Right atrium auricular region (tissue), 2 donors: ENCODE results near the gene TTC28. TPM values are rescaled to one million over a fixed set of nuclear protein-coding genes. Genes with fewer than 3 reads are reported as not detected.

Experiments used
- DNase-seq: peaks from one replicate; pipeline ENCODE4 v3.0.0-alpha.2; 2019; ENCODE audit warnings: low spot score
- H3K27ac ChIP-seq, 2 donors: fragments of 200-600 bp; sonication (generic); 1 replicate in 1 of 2; 2 replicates in 1 of 2; pipeline ENCODE4 v1.5.1; 2016 to 2019
- H3K27me3 ChIP-seq, 2 donors: fragments of 200-600 bp; sonication (generic); one replicate each; pipeline versions ENCODE4 v1.5.1 to v1.6.0; 2017 to 2019
- H3K36me3 ChIP-seq: fragments of 200-600 bp; sonication (generic); one replicate; pipeline ENCODE4 v1.5.1; 2016
- H3K4me1 ChIP-seq, 2 donors: fragments of 200-600 bp; sonication (generic); one replicate each; pipeline versions ENCODE4 v1.5.1 to v1.6.0; 2017 to 2019
- H3K4me3 ChIP-seq, 2 donors: fragments of 200-600 bp; sonication (generic); 1 replicate in 1 of 2; 2 replicates in 1 of 2; pipeline ENCODE4 v1.5.1; 2017 to 2019; ENCODE audit warnings: mild to moderate bottlenecking in 1 of 2, moderate library complexity in 1 of 2
- H3K9me3 ChIP-seq, 2 donors: fragments of 200-600 bp; sonication (generic); one replicate each; pipeline ENCODE4 v1.5.1; 2019
- total RNA-seq, 2 donors: library from RNA; depleted of rRNA; stranded (reverse); fragments of >200 nt; gene quantifications; one replicate each; pipeline ENCODE4 v1.1.0, GENCODE V29; 2016
- TF ChIP-seq, protein P1 (sequence below), 2 donors: fragments of 200-600 bp; sonication (generic); IDR thresholded peaks; one replicate each; pipeline ENCODE4 v1.5.1; 2019; ENCODE audit warnings: antibody characterized with exemption in 2 of 2

Gene TTC28
- total RNA-seq, 2 donors from 2014 or later, result 22.1 to 22.3 TPM

DNA sequence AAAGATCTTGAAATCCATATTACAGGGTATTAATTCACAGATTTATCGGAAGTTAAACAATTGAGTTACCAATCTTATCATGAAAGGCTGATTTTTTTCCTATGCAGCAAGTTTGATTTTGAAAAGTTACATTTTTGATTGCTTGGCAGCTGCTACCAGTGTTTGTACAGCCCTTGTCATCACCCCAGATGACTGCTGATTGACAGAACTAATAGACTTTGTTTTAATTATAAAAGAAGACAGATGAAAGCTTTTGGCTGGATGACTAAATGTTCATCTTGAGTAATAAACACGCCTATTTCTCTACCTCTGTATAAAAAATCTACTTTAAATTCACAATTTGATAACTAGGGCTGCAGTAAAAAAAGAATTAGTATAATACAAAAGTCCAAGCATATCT, 259.7 kb downstream of the TTC28 start:
- no peaks in the 10 kb centered on the region for H3K27me3 ChIP-seq
- TF ChIP-seq, protein P1, sequence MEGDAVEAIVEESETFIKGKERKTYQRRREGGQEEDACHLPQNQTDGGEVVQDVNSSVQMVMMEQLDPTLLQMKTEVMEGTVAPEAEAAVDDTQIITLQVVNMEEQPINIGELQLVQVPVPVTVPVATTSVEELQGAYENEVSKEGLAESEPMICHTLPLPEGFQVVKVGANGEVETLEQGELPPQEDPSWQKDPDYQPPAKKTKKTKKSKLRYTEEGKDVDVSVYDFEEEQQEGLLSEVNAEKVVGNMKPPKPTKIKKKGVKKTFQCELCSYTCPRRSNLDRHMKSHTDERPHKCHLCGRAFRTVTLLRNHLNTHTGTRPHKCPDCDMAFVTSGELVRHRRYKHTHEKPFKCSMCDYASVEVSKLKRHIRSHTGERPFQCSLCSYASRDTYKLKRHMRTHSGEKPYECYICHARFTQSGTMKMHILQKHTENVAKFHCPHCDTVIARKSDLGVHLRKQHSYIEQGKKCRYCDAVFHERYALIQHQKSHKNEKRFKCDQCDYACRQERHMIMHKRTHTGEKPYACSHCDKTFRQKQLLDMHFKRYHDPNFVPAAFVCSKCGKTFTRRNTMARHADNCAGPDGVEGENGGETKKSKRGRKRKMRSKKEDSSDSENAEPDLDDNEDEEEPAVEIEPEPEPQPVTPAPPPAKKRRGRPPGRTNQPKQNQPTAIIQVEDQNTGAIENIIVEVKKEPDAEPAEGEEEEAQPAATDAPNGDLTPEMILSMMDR (IDR thresholded peaks at IDR 0.05), result no peak
- no peak for DNase-seq
- H3K27ac ChIP-seq, result no peak overlapping the region
- no peaks in the 10 kb centered on the region for H3K36me3 ChIP-seq
- no peak overlapping the region for H3K4me3 ChIP-seq
- H3K9me3 ChIP-seq, result no peaks in the 10 kb centered on the region
- no peaks in the 10 kb centered on the region for H3K4me1 ChIP-seq

DNA sequence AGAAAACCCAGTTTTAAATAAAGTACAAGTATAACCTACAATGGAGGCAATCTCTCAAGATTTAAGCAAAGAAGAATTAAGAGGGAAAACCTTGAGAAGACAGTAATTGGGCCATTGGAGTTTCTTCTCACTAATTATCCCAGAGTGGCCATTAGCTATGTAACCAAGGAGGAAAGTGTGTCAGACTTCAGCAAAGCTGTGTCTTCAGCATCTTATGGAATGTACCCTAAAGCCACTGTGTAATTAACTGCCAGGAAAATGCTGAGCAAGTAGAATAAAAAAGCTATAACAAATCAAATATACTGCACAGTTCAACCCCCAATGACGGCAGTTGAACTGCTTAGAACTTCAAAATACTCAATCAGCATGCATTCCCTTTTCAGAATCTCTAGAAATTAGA, 261.6 kb downstream of the TTC28 start:
- no peak overlapping the region for H3K27ac ChIP-seq
- H3K4me1 ChIP-seq, result peaks cover 0 to 12% of the 10 kb centered on the region in 2 donors
- no peak overlapping the region for H3K4me3 ChIP-seq
- H3K36me3 ChIP-seq, result no peaks in the 10 kb centered on the region
- H3K27me3 ChIP-seq, result no peaks in the 10 kb centered on the region
- H3K9me3 ChIP-seq, result no peaks in the 10 kb centered on the region
- TF ChIP-seq, protein P1 (IDR thresholded peaks at IDR 0.05), result no peak
- no peak for DNase-seq

DNA sequence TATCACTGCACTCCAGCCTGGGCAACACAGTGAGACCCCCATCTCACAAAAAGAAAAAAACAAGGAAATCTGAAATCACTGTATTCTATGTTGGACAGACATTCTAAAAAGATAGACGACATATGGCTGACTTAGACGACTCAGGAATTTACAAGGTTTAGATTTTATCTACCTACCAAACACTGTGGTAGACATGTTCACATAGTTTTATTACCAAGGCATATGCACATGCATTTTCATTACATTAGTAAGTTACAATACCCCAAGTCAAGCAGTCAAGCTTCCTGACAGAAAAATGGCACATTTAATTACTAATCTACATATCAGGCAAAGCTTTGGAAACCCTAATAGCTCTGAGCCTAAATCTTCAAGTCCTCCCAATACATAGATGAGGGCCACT, 262.2 kb downstream of the TTC28 start:
- H3K27me3 ChIP-seq, result no peaks in the 10 kb centered on the region
- no peaks in the 10 kb centered on the region for H3K9me3 ChIP-seq
- H3K4me3 ChIP-seq, result no peak overlapping the region
- H3K4me1 ChIP-seq, result peaks cover 0 to 12% of the 10 kb centered on the region in 2 donors
- H3K27ac ChIP-seq, result no peak overlapping the region
- DNase-seq, result no peak
- H3K36me3 ChIP-seq, result no peaks in the 10 kb centered on the region
- TF ChIP-seq, protein P1 (IDR thresholded peaks at IDR 0.05), result no peak

DNA sequence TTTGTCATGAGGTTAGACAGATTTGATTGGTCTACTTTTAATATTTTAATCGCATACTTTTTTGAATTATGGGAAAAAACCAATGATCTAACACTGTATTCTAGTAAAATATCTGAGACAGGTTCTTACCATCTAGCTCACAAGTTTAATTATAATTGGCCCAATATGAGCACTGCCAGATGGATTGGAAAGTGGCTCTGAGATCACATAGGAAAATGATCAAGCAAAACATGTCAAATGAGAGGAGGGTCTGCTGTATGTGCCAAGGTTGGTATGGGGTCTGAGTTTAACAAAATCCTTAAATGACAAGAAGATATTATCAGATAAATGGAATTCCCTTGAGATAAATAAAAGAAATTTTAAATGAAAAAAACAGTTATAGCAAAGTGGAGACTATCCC, 264.7 kb downstream of the TTC28 start:
- no peak overlapping the region for H3K27ac ChIP-seq
- H3K4me1 ChIP-seq, result peaks cover 0 to 19% of the 10 kb centered on the region in 2 donors
- DNase-seq, result no peak
- H3K4me3 ChIP-seq, result no peak overlapping the region
- no peaks in the 10 kb centered on the region for H3K9me3 ChIP-seq
- TF ChIP-seq, protein P1 (IDR thresholded peaks at IDR 0.05), result no peak
- H3K27me3 ChIP-seq, result no peaks in the 10 kb centered on the region
- no peaks in the 10 kb centered on the region for H3K36me3 ChIP-seq

DNA sequence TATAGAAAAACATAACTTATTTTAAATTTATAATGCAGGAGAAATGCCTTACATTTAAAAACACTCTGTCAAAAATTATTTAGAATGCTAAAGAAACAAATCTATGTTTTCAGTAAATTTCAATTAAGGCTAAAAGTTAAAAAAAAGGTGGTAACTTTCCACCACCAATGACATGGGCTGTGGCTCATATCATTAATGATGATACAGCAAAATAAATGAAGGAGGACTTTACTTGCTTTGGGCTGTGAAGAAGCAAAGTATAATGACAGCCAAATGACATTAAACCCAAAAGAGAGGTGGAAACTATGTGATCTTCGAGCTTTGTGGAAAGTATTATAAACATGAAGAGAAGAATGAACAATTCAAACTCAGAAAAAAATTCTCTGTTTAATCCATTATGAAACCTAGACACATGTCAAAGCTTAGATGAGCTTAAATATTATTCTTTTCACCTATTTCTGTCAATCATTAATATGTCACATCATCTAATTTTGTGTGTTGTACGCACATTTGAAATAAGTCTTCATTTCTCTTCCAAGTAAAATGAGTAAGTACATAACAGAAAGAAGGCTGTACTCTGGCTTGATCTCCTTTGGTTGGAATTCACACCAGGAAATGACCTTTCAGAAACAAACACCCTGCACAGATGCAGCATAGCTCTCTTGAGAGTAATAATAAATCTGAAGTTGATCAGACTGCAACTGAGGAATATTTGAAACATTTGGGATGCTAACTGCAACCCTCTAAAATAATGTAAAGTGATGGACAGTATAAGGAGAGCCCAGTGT, 265.8 kb downstream of the TTC28 start:
- no peak overlapping the region for H3K4me3 ChIP-seq
- no peaks in the 10 kb centered on the region for H3K36me3 ChIP-seq
- TF ChIP-seq, protein P1 (IDR thresholded peaks at IDR 0.05), result no peak
- H3K27ac ChIP-seq, result no peak overlapping the region
- no peaks in the 10 kb centered on the region for H3K9me3 ChIP-seq
- peaks cover 0 to 21% of the 10 kb centered on the region in 2 donors for H3K4me1 ChIP-seq
- H3K27me3 ChIP-seq, result no peaks in the 10 kb centered on the region
- DNase-seq, result no peak

DNA sequence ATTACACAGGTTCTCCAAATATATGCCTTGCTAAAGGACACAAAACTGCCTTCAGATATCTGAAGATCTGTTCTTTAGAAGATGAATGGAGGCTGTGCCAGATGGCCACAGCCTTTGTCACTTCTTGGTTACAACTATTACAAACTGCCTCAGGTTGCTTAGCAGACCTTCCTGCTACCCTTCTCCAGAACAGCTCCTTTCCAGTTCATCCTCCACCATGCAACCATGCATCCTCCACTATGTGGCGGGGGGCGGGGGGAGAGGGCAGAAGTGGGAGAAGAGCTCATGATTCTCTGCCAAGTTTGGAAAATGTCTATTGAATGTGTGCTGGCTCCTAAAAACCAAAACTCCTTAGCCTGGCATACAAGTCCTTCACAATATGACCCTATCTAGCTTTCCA, 267.5 kb downstream of the TTC28 start:
- Histone ChIP-seq H3K27me3 (no peaks in the 10 kb centered on the region), H3K27ac (no peak overlapping the region), H3K4me3 (no peak overlapping the region), H3K4me1 (peaks cover 0 to 21% of the 10 kb centered on the region in 2 donors), H3K36me3 (no peaks in the 10 kb centered on the region), H3K9me3 (no peaks in the 10 kb centered on the region)
- no peak for DNase-seq
- TF ChIP-seq, protein P1 (IDR thresholded peaks at IDR 0.05), result no peak
